Body of pancreas (tissue), 4 donors: ENCODE results near the gene GSE1.

Experiments
- POLR2A ChIP-seq, 3 donors: fragments of 450-650 bp; IDR thresholded peaks; one replicate each; pipeline ENCODE4 v1.6.1; 2016; ENCODE audit warnings: antibody characterized with exemption in 3 of 3, mild to moderate bottlenecking in 2 of 3
- TF ChIP-seq, protein P1 (sequence below), 7 experiments: fragments of 450-650 bp in 4 of 7; fragments of 200-600 bp in 3 of 7; sonication (generic) in 3 of 7; IDR thresholded peaks; one replicate each; pipeline ENCODE4 v1.5.1; 2016 to 2019; ENCODE audit warnings: antibody characterized with exemption in 7 of 7

DNA sequence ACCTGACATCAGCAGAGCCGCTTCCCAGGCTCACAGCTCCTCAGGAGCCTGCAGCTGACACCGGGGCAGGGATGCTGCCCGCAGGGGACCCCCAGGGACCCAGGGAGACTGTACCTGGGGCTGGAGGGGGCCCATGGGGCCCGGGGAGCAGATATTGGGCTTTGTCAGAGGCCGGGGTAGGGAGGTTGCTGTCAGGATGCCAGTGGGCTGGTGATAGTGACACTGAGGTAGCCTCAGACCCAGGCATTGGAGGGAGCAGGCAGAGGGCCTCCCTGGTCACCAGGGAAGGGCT lies 15.1 kb downstream of the GSE1 start:
- TF ChIP-seq POLR2A (IDR thresholded peaks at IDR 0.05): no peak
- TF ChIP-seq, protein P1, sequence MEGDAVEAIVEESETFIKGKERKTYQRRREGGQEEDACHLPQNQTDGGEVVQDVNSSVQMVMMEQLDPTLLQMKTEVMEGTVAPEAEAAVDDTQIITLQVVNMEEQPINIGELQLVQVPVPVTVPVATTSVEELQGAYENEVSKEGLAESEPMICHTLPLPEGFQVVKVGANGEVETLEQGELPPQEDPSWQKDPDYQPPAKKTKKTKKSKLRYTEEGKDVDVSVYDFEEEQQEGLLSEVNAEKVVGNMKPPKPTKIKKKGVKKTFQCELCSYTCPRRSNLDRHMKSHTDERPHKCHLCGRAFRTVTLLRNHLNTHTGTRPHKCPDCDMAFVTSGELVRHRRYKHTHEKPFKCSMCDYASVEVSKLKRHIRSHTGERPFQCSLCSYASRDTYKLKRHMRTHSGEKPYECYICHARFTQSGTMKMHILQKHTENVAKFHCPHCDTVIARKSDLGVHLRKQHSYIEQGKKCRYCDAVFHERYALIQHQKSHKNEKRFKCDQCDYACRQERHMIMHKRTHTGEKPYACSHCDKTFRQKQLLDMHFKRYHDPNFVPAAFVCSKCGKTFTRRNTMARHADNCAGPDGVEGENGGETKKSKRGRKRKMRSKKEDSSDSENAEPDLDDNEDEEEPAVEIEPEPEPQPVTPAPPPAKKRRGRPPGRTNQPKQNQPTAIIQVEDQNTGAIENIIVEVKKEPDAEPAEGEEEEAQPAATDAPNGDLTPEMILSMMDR (IDR thresholded peaks at IDR 0.05): no peak
